H54 (cell line): ENCODE measurements around the gene THAP8.

Experiments used
- DNase-seq: peaks from one replicate; pipeline ENCODE4 v3.0.0; 2011; ENCODE audit warnings: low spot score, mixed read lengths; ENCODE audit not compliant: insufficient read length
- FAIRE-seq: peaks from 3 replicates; lab custom pipeline; 2011; peaks lifted over from hg19 to GRCh38; lab: Jason Lieb, UNC
- POLR2A ChIP-seq: IDR thresholded peaks from 2 replicates; pipeline ENCODE4 v1.6.1; 2011; ENCODE audit warnings: low read depth, mild to moderate bottlenecking, low read length

Gene THAP8

GRCh38 chr19:35986664-35987570, 67.2 kb downstream of the THAP8 start:
- DNase-seq (no peak), FAIRE-seq (no peak)
- no peak for TF ChIP-seq POLR2A

GRCh38 chr19:35986111-35986510, 68.0 kb downstream of the THAP8 start:
- no peak for DNase-seq
- FAIRE-seq = no peak
- no peak for TF ChIP-seq POLR2A
